ENCODE results near the gene CUX1. TPM values are rescaled to one million over a fixed set of nuclear protein-coding genes. Genes with fewer than 3 reads are reported as not detected.
"Not testable (repeated sequence)": the region's sequence is repeated elsewhere in the genome, so short reads cannot be mapped to it uniquely, and the experiment has no call there.

Gene CUX1
- total RNA-seq, 4 donors from 2014 or later: 93.8 to 156 (median 112) TPM

DNA sequence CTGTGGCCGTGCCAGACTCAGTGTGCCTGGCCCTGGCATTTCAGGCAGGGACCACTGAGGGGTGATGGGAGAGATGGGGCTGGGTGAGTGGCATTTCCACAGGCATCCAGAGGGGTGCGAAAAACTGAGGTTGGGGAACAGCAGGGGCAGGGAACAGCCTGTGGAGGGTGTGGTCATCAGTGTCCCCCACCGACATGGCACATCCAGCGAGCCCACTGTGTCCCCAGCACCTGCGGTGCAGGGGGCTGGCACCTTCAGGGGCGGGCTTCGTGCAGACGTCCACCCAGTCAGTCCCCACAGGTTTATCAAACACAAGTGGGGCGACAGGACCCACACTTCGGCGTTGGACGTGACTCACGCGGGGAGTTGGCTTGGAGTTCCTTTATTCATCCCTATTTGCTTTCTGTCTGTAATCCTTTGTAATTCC is 14.8 kb downstream of the CUX1 start:
- peaks cover 0 to 6% of the 10 kb centered on the region in 2 donors for H3K4me1 ChIP-seq
- intact Hi-C loops (cut with DNase I): no loop called here
- H3K4me3 ChIP-seq (replicated peaks in 1 of 3): no peak overlapping the region
- H3K27me3 ChIP-seq: no peaks in the 10 kb centered on the region
- no peaks in the 10 kb centered on the region for H3K9me3 ChIP-seq
- DNase-seq: no peak
- no peak overlapping the region for H3K27ac ChIP-seq
- TF ChIP-seq CTCF (IDR thresholded peaks at IDR 0.05) (no peak), POLR2A (IDR thresholded peaks at IDR 0.05) (no peak)
- WGBS, 2 donors: 94 to 96% methylated on average over 14 of the region's 14 CpGs
- no peaks in the 10 kb centered on the region for H3K36me3 ChIP-seq

DNA sequence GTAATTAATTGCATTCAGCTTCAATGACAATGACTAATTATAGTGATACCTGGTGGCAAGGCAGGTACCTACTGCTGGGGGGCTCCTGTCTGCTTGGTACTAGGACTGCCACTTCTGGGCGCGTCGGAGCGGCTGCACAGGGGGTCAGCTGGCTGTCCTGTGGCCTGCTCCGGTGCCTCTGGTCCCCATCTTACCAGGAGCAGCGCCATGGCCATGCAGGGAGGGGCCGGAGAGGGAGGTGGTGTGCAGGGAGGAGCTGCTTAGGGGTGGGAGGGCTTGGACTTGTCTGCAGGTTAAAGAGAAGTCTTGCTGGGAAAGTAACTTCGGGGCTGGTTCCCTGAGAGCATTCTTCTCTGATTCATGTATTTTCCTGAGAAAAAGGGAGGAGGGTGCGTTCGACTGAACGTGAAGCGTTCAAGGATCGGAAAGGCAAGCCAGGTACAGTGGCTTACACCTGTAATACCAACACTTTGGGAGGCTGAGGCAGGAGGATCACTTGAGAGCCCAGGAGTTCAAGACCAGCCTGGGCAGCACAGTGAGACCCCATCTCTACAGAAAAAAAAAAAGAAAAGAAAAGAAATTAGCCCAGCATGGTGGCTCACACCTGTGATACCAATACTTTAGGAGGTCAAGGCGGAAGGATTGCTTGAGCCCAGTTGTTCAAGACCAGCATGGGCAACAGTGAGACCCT is 15.4 kb downstream of the CUX1 start:
- Histone ChIP-seq H3K9me3 (no peaks in the 10 kb centered on the region), H3K4me1 (peaks cover 0 to 6% of the 10 kb centered on the region in 2 donors), H3K27me3 (no peaks in the 10 kb centered on the region), H3K27ac (no peak overlapping the region), H3K4me3 (replicated peaks in 1 of 3) (no peak overlapping the region), H3K36me3 (no peaks in the 10 kb centered on the region)
- no peak for DNase-seq
- TF ChIP-seq POLR2A (IDR thresholded peaks at IDR 0.05) (no peak), CTCF (IDR thresholded peaks at IDR 0.05) (no peak)
- intact Hi-C loops (cut with DNase I): no loop called here
- WGBS, 2 donors: 96 to 98% methylated on average over 14 of the region's 14 CpGs

DNA sequence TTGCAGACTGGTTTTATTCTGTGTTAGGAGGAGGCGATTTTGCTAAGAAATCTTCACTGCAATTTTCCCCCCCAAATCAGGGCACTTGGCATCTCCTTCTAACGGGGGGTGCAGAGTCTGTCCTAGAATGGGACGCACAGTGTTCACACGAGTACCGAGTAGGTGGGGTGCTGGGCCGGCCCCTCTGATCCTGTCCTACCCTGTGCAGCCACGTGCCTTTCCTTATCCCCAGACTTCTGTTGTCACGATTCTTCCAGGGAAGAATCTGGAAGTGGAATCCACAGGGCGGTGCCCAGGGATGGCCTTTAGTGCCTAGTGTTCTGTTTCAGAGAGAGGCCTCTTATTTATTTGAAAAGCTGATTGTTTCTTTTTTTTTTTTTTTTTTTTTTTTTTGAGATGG is 16.4 kb downstream of the CUX1 start:
- TF ChIP-seq POLR2A (IDR thresholded peaks at IDR 0.05) (no peak), CTCF (IDR thresholded peaks at IDR 0.05) (no peak)
- DNase-seq: no peak
- 83 to 88% methylated on average over 9 of the region's 9 CpGs for WGBS, 2 donors

GRCh38 chr7:101835136-101835535 is 17.7 kb downstream of the CUX1 start:
- Histone ChIP-seq H3K4me3 (replicated peaks in 1 of 3) (no peak overlapping the region), H3K36me3 (no peaks in the 10 kb centered on the region), H3K9me3 (no peaks in the 10 kb centered on the region), H3K27me3 (no peaks in the 10 kb centered on the region), H3K4me1 (peaks cover 0 to 6% of the 10 kb centered on the region in 2 donors), H3K27ac (no peak overlapping the region)
- intact Hi-C loops (cut with DNase I): no loop called here
- no peak for DNase-seq
- TF ChIP-seq POLR2A (IDR thresholded peaks at IDR 0.05) (no peak), CTCF (IDR thresholded peaks at IDR 0.05) (no peak)
- WGBS, 2 donors: 94 to 97% methylated on average over 12 of the region's 12 CpGs

More for the DNA sequence above, 16.4 kb downstream of the CUX1 start:
- intact Hi-C loops (cut with DNase I): no loop called here
- Histone ChIP-seq H3K36me3 (no peaks in the 10 kb centered on the region), H3K27me3 (no peaks in the 10 kb centered on the region), H3K4me3 (replicated peaks in 1 of 3) (no peak overlapping the region), H3K27ac (no peak overlapping the region), H3K9me3 (no peaks in the 10 kb centered on the region), H3K4me1 (peaks cover 0 to 6% of the 10 kb centered on the region in 2 donors)

GRCh38 chr7:101837433-101837832 is 20.0 kb downstream of the CUX1 start:
- H3K27me3 ChIP-seq; H3K4me1 ChIP-seq; intact Hi-C loops (cut with DNase I); H3K4me3 ChIP-seq (replicated peaks in 1 of 3); DNase-seq; H3K27ac ChIP-seq; H3K36me3 ChIP-seq; H3K9me3 ChIP-seq: not testable (repeated sequence)
- WGBS, 2 donors: 92 to 94% methylated on average over 7 of the region's 7 CpGs
